Ectodermal cell (in vitro differentiated cells): Measurements from ENCODE around the gene IFITM10.

Experiments used
- H3K27ac ChIP-seq: 2 replicates; pipeline ENCODE4 v1.7.0; 2013; ENCODE audit warnings: mild to moderate bottlenecking, low read depth, low read length; ENCODE audit not compliant: insufficient read depth, poor library complexity, severe bottlenecking
- H3K27me3 ChIP-seq: 2 replicates; pipeline ENCODE4 v1.7.0; 2013; ENCODE audit warnings: mild to moderate bottlenecking, low read length; ENCODE audit not compliant: insufficient read depth, control insufficient read depth, poor library complexity, severe bottlenecking
- H3K36me3 ChIP-seq: one replicate; pipeline ENCODE4 v1.7.0; 2013; ENCODE audit warnings: low read length; ENCODE audit not compliant: control insufficient read depth, insufficient read depth
- H3K4me1 ChIP-seq: one replicate; pipeline ENCODE4 v1.7.0; 2013; ENCODE audit warnings: low read length; ENCODE audit not compliant: control insufficient read depth, insufficient read depth
- H3K4me3 ChIP-seq: 2 replicates; pipeline ENCODE4 v1.7.0; 2013; ENCODE audit warnings: low read depth, low read length, control low read depth; ENCODE audit not compliant: insufficient read depth
- H3K9me3 ChIP-seq: 2 replicates; pipeline ENCODE4 v1.7.0; 2013; ENCODE audit warnings: mild to moderate bottlenecking, low read length, moderate library complexity; ENCODE audit not compliant: control insufficient read depth
- whole genome bisulfite sequencing, 2 experiments: methylation state at CpG; one replicate each; pipeline ENCODE4 v1.1.7; 2013; ENCODE audit warnings: missing lambda C conversion rate in 2 of 2; 5-methylcytosine and 5-hydroxymethylcytosine counted together

IFITM10 gene

GRCh38 chr11:1736447-1736992 is 13.9 kb downstream of the IFITM10 start:
- Histone ChIP-seq H3K4me1 (peaks cover 7% of the 10 kb centered on the region), H3K27ac (no peak overlapping the region), H3K4me3 (no peak overlapping the region), H3K36me3 (no peaks in the 10 kb centered on the region), H3K27me3 (peaks cover 7% of the 10 kb centered on the region), H3K9me3 (no peaks in the 10 kb centered on the region)
- 63 to 68% methylated on average over 3 of the region's 3 CpGs for WGBS, 2 experiments

- peaks cover 7% of the 10 kb centered on the region for H3K4me1 ChIP-seq
- H3K27ac ChIP-seq: no peak overlapping the region
- no peaks in the 10 kb centered on the region for H3K9me3 ChIP-seq
- WGBS, 2 experiments: 93% methylated on average over 16 of the region's 16 CpGs
- no peak overlapping the region for H3K4me3 ChIP-seq
- no peaks in the 10 kb centered on the region for H3K36me3 ChIP-seq
- H3K27me3 ChIP-seq: peaks cover 5% of the 10 kb centered on the region
Observed at GRCh38 chr11:1735271-1735670, 15.1 kb downstream of the IFITM10 start.

DNA sequence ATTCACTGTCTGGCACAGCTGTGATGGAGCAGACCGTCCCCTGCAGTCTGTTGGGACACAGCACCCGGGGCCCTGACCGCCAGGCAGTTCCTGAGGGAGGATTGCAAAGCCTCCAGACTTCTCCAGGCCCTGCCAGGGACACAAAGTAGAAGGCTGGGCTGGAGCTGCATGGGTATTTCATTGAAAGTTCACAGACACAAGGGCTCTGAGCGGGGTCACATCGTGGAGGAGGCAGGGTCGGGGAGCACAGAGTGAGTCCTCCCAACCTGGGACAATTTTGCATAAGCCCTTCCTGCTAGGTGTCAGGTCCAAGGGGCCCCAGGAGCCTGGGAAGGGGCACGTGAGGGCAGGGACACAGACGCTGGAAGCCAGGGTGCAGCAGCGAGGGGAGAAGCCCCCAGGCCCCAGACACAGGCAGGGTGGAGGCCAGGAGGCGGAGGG is 15.7 kb downstream of the IFITM10 start:
- 84% methylated on average over 10 of the region's 10 CpGs for WGBS, 2 experiments
- Histone ChIP-seq H3K9me3 (no peaks in the 10 kb centered on the region), H3K36me3 (no peaks in the 10 kb centered on the region), H3K4me3 (no peak overlapping the region), H3K27me3 (peaks cover 5% of the 10 kb centered on the region), H3K4me1 (peaks cover 7% of the 10 kb centered on the region), H3K27ac (no peak overlapping the region)

DNA sequence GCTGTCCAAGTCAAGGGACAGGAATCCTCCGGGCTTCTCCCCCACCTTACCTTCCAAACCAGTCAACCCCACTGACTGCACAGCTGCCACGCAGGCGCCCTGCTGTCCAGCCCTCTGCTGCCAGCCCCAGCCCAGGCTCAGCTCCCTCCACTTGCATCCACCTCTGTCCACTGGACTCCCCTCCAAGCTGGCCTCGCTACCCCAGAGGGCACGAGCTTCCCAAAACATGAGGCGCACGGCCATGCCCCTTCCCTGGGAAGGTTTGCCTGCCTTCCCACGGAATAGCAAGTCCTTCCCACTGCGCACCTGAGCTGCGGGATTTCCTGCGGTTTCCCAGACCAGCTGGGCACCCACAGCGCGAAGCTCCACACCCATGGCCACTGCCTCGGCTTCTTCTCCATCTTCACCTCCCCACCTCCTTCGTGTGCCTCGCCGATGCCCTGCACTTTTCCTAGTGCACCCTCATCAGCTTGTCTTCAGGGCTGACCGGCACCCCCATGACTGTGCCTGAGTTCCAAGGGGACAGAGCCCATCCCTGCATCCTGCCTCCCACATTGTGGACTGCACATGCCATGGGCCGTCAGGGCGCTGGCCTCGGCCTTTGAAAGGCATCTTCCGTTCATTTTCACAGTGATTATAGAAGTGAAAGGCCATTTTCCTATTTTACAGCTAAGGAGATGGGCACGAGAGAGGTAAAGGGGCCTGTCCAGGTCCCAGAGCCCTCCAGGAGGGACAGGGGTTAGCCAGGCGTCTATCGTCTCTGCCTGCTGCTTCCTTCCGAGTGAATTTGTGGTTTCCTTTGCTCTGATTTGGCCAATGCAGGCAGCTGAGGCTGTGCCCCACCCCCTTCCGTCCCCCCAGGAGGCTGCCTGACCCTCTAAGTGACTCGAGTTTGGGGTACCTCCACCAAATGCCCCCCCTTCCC is 16.4 kb downstream of the IFITM10 start:
- Histone ChIP-seq H3K27me3 (no peaks in the 10 kb centered on the region), H3K4me1 (peaks cover 7% of the 10 kb centered on the region), H3K27ac (no peak overlapping the region), H3K4me3 (no peak overlapping the region), H3K36me3 (no peaks in the 10 kb centered on the region), H3K9me3 (no peaks in the 10 kb centered on the region)
- 89% methylated on average over 28 of the region's 28 CpGs for WGBS, 2 experiments

DNA sequence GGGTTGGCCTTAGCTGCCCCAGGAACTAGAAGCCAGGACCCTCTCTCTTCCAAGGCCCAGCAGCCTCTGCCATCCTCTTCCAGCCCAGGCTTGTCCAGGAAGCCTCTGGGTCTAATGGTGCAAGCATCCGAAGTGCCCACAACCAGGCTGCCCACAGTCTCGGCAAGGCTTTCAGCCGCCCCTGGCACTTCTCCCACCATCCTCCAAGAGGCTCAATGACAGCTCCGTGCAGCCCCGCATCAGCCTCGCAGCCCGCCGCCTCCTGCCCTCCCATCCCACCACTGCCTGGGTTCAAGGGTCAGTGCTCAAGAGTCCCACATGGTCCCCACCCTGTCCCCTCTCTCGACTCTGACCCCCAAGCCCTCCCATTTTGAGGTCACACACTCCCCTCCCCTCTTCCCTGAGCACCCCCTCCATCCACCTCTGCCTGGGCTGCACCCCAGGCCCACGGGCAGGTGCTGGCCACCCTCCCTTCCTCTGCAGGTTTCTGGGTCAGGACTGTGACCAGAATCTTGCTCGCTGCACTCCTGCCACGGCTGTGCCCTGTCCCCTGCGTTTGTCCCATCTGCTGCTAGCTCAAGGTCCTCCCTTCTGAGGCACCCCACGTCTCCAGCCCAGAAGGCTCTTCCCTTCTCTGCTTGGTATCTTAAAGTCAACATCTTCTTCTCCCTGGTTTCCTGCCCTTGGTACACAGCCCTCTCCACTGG is 17.2 kb downstream of the IFITM10 start:
- H3K9me3 ChIP-seq: no peaks in the 10 kb centered on the region
- no peaks in the 10 kb centered on the region for H3K27me3 ChIP-seq

GRCh38 chr11:1732418-1733008 is 17.9 kb downstream of the IFITM10 start:
- Histone ChIP-seq H3K27ac (no peak overlapping the region), H3K9me3 (no peaks in the 10 kb centered on the region)
- WGBS, 2 experiments: 54 to 59% methylated on average over 13 of the region's 13 CpGs

More for the DNA sequence above, 17.2 kb downstream of the IFITM10 start:
- Histone ChIP-seq H3K4me3 (no peak overlapping the region), H3K36me3 (no peaks in the 10 kb centered on the region), H3K27ac (no peak overlapping the region), H3K4me1 (peaks cover 7% of the 10 kb centered on the region)
- 87 to 90% methylated on average over 14 of the region's 14 CpGs for WGBS, 2 experiments

DNA sequence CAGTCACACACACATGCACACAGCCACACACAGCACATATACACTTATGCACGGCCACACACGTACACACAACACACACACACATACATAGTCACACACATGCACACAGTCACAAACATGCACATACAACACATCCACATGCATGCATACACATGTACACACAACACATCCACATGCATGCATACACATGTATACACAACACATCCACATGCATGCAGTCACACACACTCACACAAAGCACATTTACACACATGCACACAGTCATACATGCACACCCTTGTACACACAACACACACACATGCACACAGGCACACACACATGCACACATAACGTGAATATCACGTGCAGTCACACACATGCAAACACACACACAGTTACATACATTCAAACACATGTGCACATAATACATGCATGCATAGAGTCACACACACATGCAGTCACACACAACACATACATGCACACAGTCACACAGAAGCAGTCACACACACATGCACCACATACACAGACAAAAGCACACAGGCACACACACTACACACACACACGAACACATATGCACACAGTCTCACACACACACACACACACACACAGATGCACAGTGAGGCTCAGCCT is 18.8 kb downstream of the IFITM10 start:
- no peak overlapping the region for H3K4me3 ChIP-seq
- H3K36me3 ChIP-seq: no peaks in the 10 kb centered on the region
- no peaks in the 10 kb centered on the region for H3K9me3 ChIP-seq
- H3K27ac ChIP-seq: no peak overlapping the region
- H3K27me3 ChIP-seq: peaks cover 4% of the 10 kb centered on the region
- WGBS, 2 experiments: 89 to 93% methylated on average over 5 of the region's 5 CpGs
- H3K4me1 ChIP-seq: peaks cover 7% of the 10 kb centered on the region

More at GRCh38 chr11:1732418-1733008, 17.9 kb downstream of the IFITM10 start:
- H3K36me3 ChIP-seq: no peaks in the 10 kb centered on the region
- peaks cover 7% of the 10 kb centered on the region for H3K4me1 ChIP-seq
- H3K27me3 ChIP-seq: no peaks in the 10 kb centered on the region
- H3K4me3 ChIP-seq: no peak overlapping the region

- Histone ChIP-seq H3K27ac (no peak overlapping the region), H3K4me3 (no peak overlapping the region), H3K4me1 (peaks cover 7% of the 10 kb centered on the region), H3K27me3 (peaks cover 4% of the 10 kb centered on the region), H3K36me3 (no peaks in the 10 kb centered on the region), H3K9me3 (no peaks in the 10 kb centered on the region)
- WGBS, 2 experiments: 84% methylated on average over 11 of the region's 11 CpGs
Observed at GRCh38 chr11:1730059-1730629, 20.3 kb downstream of the IFITM10 start.

GRCh38 chr11:1729692-1730011 is 20.7 kb downstream of the IFITM10 start:
- Histone ChIP-seq H3K9me3 (no peaks in the 10 kb centered on the region), H3K4me3 (no peak overlapping the region), H3K4me1 (peaks cover 7% of the 10 kb centered on the region), H3K27ac (no peak overlapping the region), H3K27me3 (peaks cover 4% of the 10 kb centered on the region), H3K36me3 (no peaks in the 10 kb centered on the region)
- 93% methylated on average over 9 of the region's 9 CpGs for WGBS, 2 experiments
